H1 (cell line): ENCODE results near the gene ATOH8. TPM values are rescaled to one million over a fixed set of nuclear protein-coding genes. Genes with fewer than 3 reads are reported as not detected.

Source experiments
- CTCF ChIA-PET: fragments of 300-600 bp; sonication (Branson Sonifier 250); formaldehyde crosslinking; loops from one replicate; lab custom pipeline; 2021; ENCODE audit not compliant: partially characterized antibody; lab: Charles Lee
- POLR2A ChIA-PET: fragments of 300-600 bp; sonication (Branson Sonifier 250); formaldehyde crosslinking; loops from one replicate; lab custom pipeline; 2021; ENCODE audit warnings: inconsistent platforms; ENCODE audit not compliant: partially characterized antibody; lab: Charles Lee
- DNase-seq, 2 experiments: peaks; one replicate each; pipeline versions ENCODE4 v3.0.0 to v3.0.0-alpha.2; 2010 to 2022; ENCODE audit warnings: low spot score in 2 of 2, low read depth in 1 of 2, mixed read lengths in 1 of 2
- FAIRE-seq: peaks from 2 replicates; lab custom pipeline; 2011; peaks lifted over from hg19 to GRCh38; lab: Jason Lieb, UNC
- H2AFZ ChIP-seq: 2 replicates; pipeline ENCODE4 v1.8.1; 2012; ENCODE audit warnings: low read length, inconsistent platforms
- H2AK5ac ChIP-seq: 2 replicates; pipeline ENCODE4 v1.6.1; 2013; ENCODE audit warnings: low read depth, low read length
- H2BK120ac ChIP-seq: replicated peaks from 2 replicates; pipeline ENCODE3; 2013; ENCODE audit warnings: low read depth, low read length, inconsistent platforms
- H2BK12ac ChIP-seq: 2 replicates; pipeline ENCODE4 v1.6.1; 2013; ENCODE audit warnings: low read depth, low read length
- H2BK15ac ChIP-seq: 2 replicates; pipeline ENCODE4 v1.6.1; 2013; ENCODE audit warnings: low read length
- H2BK20ac ChIP-seq: 2 replicates; pipeline ENCODE4 v1.6.1; 2013; ENCODE audit warnings: low read length
- H2BK5ac ChIP-seq: 2 replicates; pipeline ENCODE4 v1.6.1; 2013; ENCODE audit warnings: low read depth, low read length
- H3K14ac ChIP-seq: 2 replicates; pipeline ENCODE4 v1.6.1; 2013; ENCODE audit warnings: inconsistent platforms; ENCODE audit not compliant: insufficient read length
- H3K18ac ChIP-seq: 2 replicates; pipeline ENCODE4 v1.6.1; 2013; ENCODE audit warnings: low read length; ENCODE audit errors: extremely low read depth
- H3K23ac ChIP-seq: 2 replicates; pipeline ENCODE4 v1.6.1; 2013; ENCODE audit warnings: inconsistent platforms; ENCODE audit not compliant: insufficient read length
- H3K23me2 ChIP-seq: 2 replicates; pipeline ENCODE4 v1.6.1; 2013; ENCODE audit warnings: low read depth, low read length
- H3K27ac ChIP-seq: 2 replicates; pipeline ENCODE4 v1.6.1; 2011; ENCODE audit warnings: low read depth, low read length, inconsistent platforms
- H3K27me3 ChIP-seq, 4 experiments: replicated peaks in 1 of 4; 1 replicate in 1 of 4; 2 replicates in 3 of 4; pipeline versions ENCODE4 v1.6.1 to v1.8.1; 2011 to 2013; ENCODE audit warnings: low read length in 3 of 4, mild to moderate bottlenecking in 3 of 4, inconsistent platforms in 2 of 4, mixed read lengths in 2 of 4, moderate library complexity in 1 of 4; ENCODE audit not compliant: control insufficient read depth in 3 of 4, insufficient read depth in 3 of 4; ENCODE audit errors: extremely low read depth in 1 of 4
- H3K36me3 ChIP-seq, 4 experiments: 2 replicates each; pipeline versions ENCODE4 v1.6.1 to v1.8.1; 2011 to 2013; ENCODE audit warnings: mild to moderate bottlenecking in 4 of 4, low read length in 3 of 4, moderate library complexity in 2 of 4, control low read depth in 1 of 4, inconsistent platforms in 1 of 4; ENCODE audit not compliant: insufficient read depth in 4 of 4, control insufficient read depth in 2 of 4
- H3K4ac ChIP-seq: replicated peaks from 2 replicates; pipeline ENCODE3; 2013; ENCODE audit warnings: low read length, low read depth, mixed read lengths, inconsistent platforms; ENCODE audit not compliant: insufficient read length
- H3K4me1 ChIP-seq, 4 experiments: replicated peaks in 1 of 4; 1 replicate in 1 of 4; 2 replicates in 3 of 4; pipeline versions ENCODE4 v1.6.1 to v1.8.1; 2011 to 2013; ENCODE audit warnings: low read length in 3 of 4, inconsistent platforms in 2 of 4, mixed read lengths in 1 of 4; ENCODE audit not compliant: insufficient read depth in 4 of 4, control insufficient read depth in 3 of 4
- H3K4me2 ChIP-seq, 2 experiments: 2 replicates each; pipeline versions ENCODE4 v1.6.1 to v1.8.1; 2011 to 2013; ENCODE audit warnings: low read depth in 2 of 2, low read length in 2 of 2, control low read depth in 1 of 2, inconsistent platforms in 1 of 2, mild to moderate bottlenecking in 1 of 2; ENCODE audit not compliant: insufficient read depth in 1 of 2
- H3K4me3 ChIP-seq, 4 experiments: fragments of 200-600, 300-600 bp in 1 of 4; sonication (generic), shearing (Covaris generic), sonication (Bioruptor Twin) in 1 of 4; 2 replicates each; pipeline versions ENCODE4 v1.5.1 to v1.8.1; 2011 to 2016; ENCODE audit warnings: low read length in 4 of 4, low read depth in 3 of 4, control low read depth in 2 of 4, inconsistent platforms in 2 of 4, mild to moderate bottlenecking in 2 of 4, mixed read lengths in 1 of 4, moderate library complexity in 1 of 4; ENCODE audit not compliant: insufficient read depth in 2 of 4; ENCODE audit errors: extremely low read depth in 1 of 4
- H3K56ac ChIP-seq: replicated peaks from 2 replicates; pipeline ENCODE3; 2013; ENCODE audit warnings: low read depth, mild to moderate bottlenecking, mixed read lengths, low read length, inconsistent platforms; ENCODE audit not compliant: insufficient read length
- H3K79me1 ChIP-seq: 2 replicates; pipeline ENCODE4 v1.6.1; 2013; ENCODE audit warnings: low read depth, low read length, control low read depth
- H3K79me2 ChIP-seq, 2 experiments: 2 replicates each; pipeline versions ENCODE4 v1.6.1 to v1.8.1; 2012 to 2013; ENCODE audit warnings: low read length in 2 of 2, mild to moderate bottlenecking in 2 of 2, inconsistent platforms in 1 of 2; ENCODE audit not compliant: insufficient read depth in 2 of 2, control insufficient read depth in 1 of 2
- H3K9ac ChIP-seq, 4 experiments: replicated peaks in 1 of 4; 1 replicate in 1 of 4; 2 replicates in 3 of 4; pipeline versions ENCODE4 v1.6.1 to v1.8.1; 2011 to 2013; ENCODE audit warnings: low read depth in 3 of 4, low read length in 3 of 4, control low read depth in 2 of 4, mild to moderate bottlenecking in 2 of 4, moderate library complexity in 2 of 4, inconsistent platforms in 1 of 4; ENCODE audit errors: extremely low read depth in 1 of 4
- H3K9me3 ChIP-seq, 2 experiments: 2 replicates each; pipeline versions ENCODE4 v1.6.1 to v1.8.1; 2012 to 2013; ENCODE audit warnings: mild to moderate bottlenecking in 2 of 2, moderate library complexity in 2 of 2, control low read depth in 1 of 2, inconsistent platforms in 1 of 2, low read depth in 1 of 2, low read length in 1 of 2, mixed read lengths in 1 of 2; ENCODE audit not compliant: insufficient read depth in 2 of 2
- H4K20me1 ChIP-seq, 2 experiments: replicated peaks in 1 of 2; 2 replicates each; pipeline versions ENCODE3 to v1.8.1; 2011 to 2013; ENCODE audit warnings: inconsistent platforms in 2 of 2, low read length in 2 of 2, mild to moderate bottlenecking in 1 of 2; ENCODE audit not compliant: insufficient read depth in 2 of 2, control insufficient read depth in 1 of 2
- H4K5ac ChIP-seq: 2 replicates; pipeline ENCODE4 v1.6.1; 2013; ENCODE audit warnings: low read length, low read depth, mixed read lengths, inconsistent platforms; ENCODE audit not compliant: insufficient read length
- H4K8ac ChIP-seq: 2 replicates; pipeline ENCODE4 v1.8.0; 2013; ENCODE audit warnings: mild to moderate bottlenecking, moderate library complexity, low read length, inconsistent platforms; ENCODE audit not compliant: insufficient read depth; ENCODE audit errors: extremely low read depth
- H4K91ac ChIP-seq: replicated peaks from 2 replicates; pipeline ENCODE3; 2013; ENCODE audit warnings: low read length, mixed read lengths, inconsistent platforms; ENCODE audit not compliant: insufficient read length
- ASH2L ChIP-seq: fragments of 200-600, 300-600 bp; sonication (generic); IDR thresholded peaks from one replicate; pipeline ENCODE4 v1.7.1; 2017; ENCODE audit warnings: low read length
- BCL11A ChIP-seq, 2 experiments: IDR thresholded peaks; one replicate each; pipeline ENCODE4 v1.6.1; 2011; ENCODE audit warnings: low read depth in 2 of 2, low read length in 2 of 2, mild to moderate bottlenecking in 2 of 2
- FOSL1 ChIP-seq: IDR thresholded peaks from 2 replicates; pipeline ENCODE4 v1.6.1; 2011; ENCODE audit warnings: mild to moderate bottlenecking, low read depth, low read length, moderate library complexity; ENCODE audit not compliant: insufficient read depth
- JUND ChIP-seq: IDR thresholded peaks from 2 replicates; pipeline ENCODE4 v1.6.1; 2011; ENCODE audit warnings: mild to moderate bottlenecking, improper control_type of control experiment, low read length
- MAFK ChIP-seq: IDR thresholded peaks from 2 replicates; pipeline ENCODE4 v1.6.1; 2012; ENCODE audit warnings: low read depth, mild to moderate bottlenecking, improper control_type of control experiment, low read length
- POLR2AphosphoS5 ChIP-seq: IDR thresholded peaks from 2 replicates; pipeline ENCODE4 v1.6.1; 2011; ENCODE audit warnings: low read depth, low read length
- RAD21 ChIP-seq, 2 experiments: IDR thresholded peaks in 1 of 2; conservative IDR thresholded peaks in 1 of 2; 2 replicates each; pipeline ENCODE4 v1.6.1; 2011; ENCODE audit warnings: low read depth in 2 of 2, low read length in 2 of 2, improper control_type of control experiment in 1 of 2, inconsistent platforms in 1 of 2, mild to moderate bottlenecking in 1 of 2, moderate library complexity in 1 of 2
- TCF12 ChIP-seq: IDR thresholded peaks from 2 replicates; pipeline ENCODE4 v1.6.1; 2011; ENCODE audit warnings: low read depth, mild to moderate bottlenecking, low read length
- TEAD4 ChIP-seq: IDR thresholded peaks from 2 replicates; pipeline ENCODE4 v1.6.1; 2012; ENCODE audit warnings: low read depth, low read length, inconsistent platforms, mixed read lengths
- WGBS, 2 experiments: shearing (Covaris generic) in 1 of 2; methylation state at CpG; one replicate each; pipeline versions ENCODE4 v1.1.6 to v1.1.7; 2013 to 2015; ENCODE audit warnings: low lambda C conversion rate in 2 of 2, mixed read lengths in 2 of 2, inconsistent platforms in 1 of 2, low coverage in 1 of 2, missing lambda C conversion rate in 1 of 2; ENCODE audit not compliant: insufficient replicate concordance in 2 of 2, insufficient coverage in 1 of 2, insufficient read length in 1 of 2; ENCODE audit errors: extremely low coverage in 1 of 2, missing lambda C conversion rate in 1 of 2; 5-methylcytosine and 5-hydroxymethylcytosine counted together
- polyA plus RNA-seq, 7 experiments: library from polyadenylated mRNA; depleted of rRNA in 3 of 7; stranded (reverse) in 5 of 7; unstranded in 2 of 7; fragments of >200 nt in 5 of 7; fragments of 200-250 nt in 2 of 7; gene quantifications; 1 replicate in 5 of 7; 2 replicates in 1 of 7; 4 replicates in 1 of 7; pipeline versions ENCODE4 v1.2.1 to v1.2.3, GENCODE V29; 2011 to 2013; ENCODE audit warnings: missing spikeins in 2 of 7, mixed read lengths in 2 of 7
- total RNA-seq: library from RNA; stranded (reverse); fragmentation: NEBNext Ultra II Directional; extraction: Animal tissue kit (Norgen Biotek cat#: 25700); gene quantifications from 2 replicates; pipeline ENCODE4 v1.2.1, GENCODE V29; 2021

ATOH8 gene
- total and polyA plus RNA-seq, 2 of the 8 experiments (the other 6 are each of a cell fraction or from before 2014, with no cell fraction given) = 0.50 to 0.53 TPM

DNA sequence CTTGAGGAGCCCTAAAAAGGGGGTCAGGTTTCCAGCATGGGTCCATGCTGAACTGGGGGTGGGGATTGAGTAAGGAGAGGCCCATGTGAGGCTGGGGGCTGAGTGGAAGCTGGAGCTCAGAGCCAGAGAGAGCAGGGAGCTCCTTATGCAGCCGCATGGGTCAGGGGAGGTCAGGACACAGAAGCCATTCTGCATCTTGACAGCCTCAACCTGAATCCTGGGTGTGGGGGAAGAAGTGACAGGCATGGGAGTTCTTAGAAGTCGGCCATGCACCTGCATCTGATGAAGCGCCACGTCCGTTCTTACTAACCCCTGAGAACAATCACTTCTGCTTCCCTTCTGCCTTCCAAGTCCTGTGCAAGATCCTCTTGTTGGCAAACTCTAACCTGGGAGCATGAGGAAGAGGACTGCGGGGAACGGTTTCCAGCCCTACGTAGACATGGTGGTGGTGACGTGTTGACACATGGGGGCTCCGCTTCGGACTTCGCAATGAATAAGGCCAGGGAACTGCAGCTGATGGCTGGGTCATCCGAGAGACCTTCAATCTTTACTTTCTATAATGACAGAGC is 37.4 kb upstream of the ATOH8 start:
- Histone ChIP-seq H3K79me2 (no peaks in the 10 kb centered on the region), H3K18ac (no peak overlapping the region), H3K56ac (no peak overlapping the region), H2BK15ac (no peak overlapping the region), H3K4me1 (no peaks in the 10 kb centered on the region; a peak in 1 of 7 replicates), H3K9me3 (no peaks in the 10 kb centered on the region), H2BK12ac (no peak overlapping the region), H3K4ac (no peak overlapping the region), H2BK120ac (no peak overlapping the region), H2AFZ (no peak overlapping the region), H3K79me1 (no peaks in the 10 kb centered on the region), H3K23me2 (no peaks in the 10 kb centered on the region), H4K20me1 (no peaks in the 10 kb centered on the region), H3K14ac (no peak overlapping the region), H3K9ac (no peak overlapping the region), H3K27me3 (no peaks in the 10 kb centered on the region; a peak in 1 of 7 replicates), H3K4me3 (no peak overlapping the region), H4K91ac (no peak overlapping the region), H3K27ac (no peak overlapping the region), H3K23ac (no peak overlapping the region), H3K4me2 (no peak overlapping the region), H2AK5ac (no peak overlapping the region), H4K5ac (no peak overlapping the region), H3K36me3 (no peaks in the 10 kb centered on the region), H4K8ac (no peak overlapping the region), H2BK20ac (no peak overlapping the region), H2BK5ac (no peak overlapping the region)
- ChIA-PET POLR2A (interaction anchor here (0.9 kb wide), 1 partner anchor 177 kb away, joined by 3 read pairs; the partner anchor contains the start of gene MAT2A), CTCF (interaction anchor here (1.5 to 6.0 kb wide), 5 partner anchors 9 to 319 kb away, joined by 3 to 61 read pairs (median 7); no protein-coding TSS in a partner anchor)
- FAIRE-seq (no peak), DNase-seq (no peak)
- 82% methylated on average over 13 of the region's 13 CpGs; no CpG with 5 or more reads in 1 of the 2 experiments for WGBS, 2 experiments
- no peak for TF ChIP-seq POLR2AphosphoS5
- TF ChIP-seq TCF12 = no peak
- TF ChIP-seq FOSL1 = no peak
- TF ChIP-seq TEAD4 = no peak
- TF ChIP-seq RAD21 (IDR thresholded peaks at IDR 0.05 in 1 of 2, conservative IDR thresholded peaks at IDR 0.05 in 1 of 2; ENCODE audit: low read depth in 2 of 2, low read length in 2 of 2) = no peak
- TF ChIP-seq MAFK = no peak
- no peak for TF ChIP-seq ASH2L
- no peak for TF ChIP-seq JUND
- no peak for TF ChIP-seq BCL11A (IDR thresholded peaks at IDR 0.05; ENCODE audit: low read depth in 2 of 2, low read length in 2 of 2)
